ENCODE results near the gene OR6J1. TPM values are rescaled to one million over a fixed set of nuclear protein-coding genes. Genes with fewer than 3 reads are reported as not detected.
"Not testable (repeated sequence)": the region's sequence is repeated elsewhere in the genome, so short reads cannot be mapped to it uniquely, and the experiment has no call there.

The OR6J1 gene
- total and polyA plus RNA-seq, 2 experiments from 2014 or later: not detected

DNA sequence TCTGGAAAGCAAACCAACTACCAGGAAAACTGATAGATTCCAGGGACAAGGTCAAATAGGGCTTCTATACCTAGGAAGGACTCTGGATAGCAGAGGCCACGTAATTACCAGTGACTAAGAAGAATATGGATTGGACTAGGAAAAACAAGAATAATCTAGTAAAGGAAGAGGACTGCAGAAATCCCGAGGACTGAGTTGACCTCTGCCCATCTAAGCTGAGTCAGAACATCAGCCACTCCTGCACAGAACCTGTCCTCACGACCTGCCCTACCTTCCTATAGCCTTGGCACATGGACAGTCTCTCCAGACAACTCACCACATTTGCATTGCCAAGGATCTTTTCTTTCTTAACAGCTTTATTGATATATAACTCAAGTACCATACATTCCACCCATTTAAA lies 2.3 kb downstream of the OR6J1 start:
- no peaks in the 10 kb centered on the region for H3K79me2 ChIP-seq (ENCODE audit: insufficient read depth)
- in situ Hi-C loops (cut with MboI): no loop called here
- H3K4me2 ChIP-seq (ENCODE audit: unreplicated experiment): no peak overlapping the region
- H2AFZ ChIP-seq: no peak overlapping the region
- no peaks in the 10 kb centered on the region for H4K20me1 ChIP-seq (ENCODE audit: insufficient read depth)
- peak; percentile 9 for DNase-seq
- H3F3A ChIP-seq (ENCODE audit: insufficient read depth): peaks cover 9% of the 10 kb centered on the region
- H3K27me3 ChIP-seq (replicated peaks; ENCODE audit: insufficient read depth): no peaks in the 10 kb centered on the region
- no peaks in the 10 kb centered on the region for H3K9me2 ChIP-seq (ENCODE audit: insufficient read depth)
- no peak overlapping the region for H3K4me3 ChIP-seq
- no peak overlapping the region for H3K9ac ChIP-seq
- no peak overlapping the region for H3K27ac ChIP-seq
- TF ChIP-seq EZH2 (IDR thresholded peaks at IDR 0.05; ENCODE audit: insufficient read depth, poor library complexity, severe bottlenecking) (no peak), EZH2phosphoT487 (IDR thresholded peaks at IDR 0.05; ENCODE audit: insufficient read depth, low read depth) (no peak)
- peaks cover 11% of the 10 kb centered on the region for H3K4me1 ChIP-seq (ENCODE audit: insufficient read depth)
- H3K36me3 ChIP-seq (ENCODE audit: low read depth): no peaks in the 10 kb centered on the region
- H3K9me3 ChIP-seq (ENCODE audit: low read depth): no peaks in the 10 kb centered on the region
- 29 to 32% methylated on average over 3 of the region's 3 CpGs for WGBS, 2 experiments (ENCODE audit: low coverage in 1 of 2, low lambda C conversion rate in 2 of 2, missing lambda C conversion rate in 2 of 2)

DNA sequence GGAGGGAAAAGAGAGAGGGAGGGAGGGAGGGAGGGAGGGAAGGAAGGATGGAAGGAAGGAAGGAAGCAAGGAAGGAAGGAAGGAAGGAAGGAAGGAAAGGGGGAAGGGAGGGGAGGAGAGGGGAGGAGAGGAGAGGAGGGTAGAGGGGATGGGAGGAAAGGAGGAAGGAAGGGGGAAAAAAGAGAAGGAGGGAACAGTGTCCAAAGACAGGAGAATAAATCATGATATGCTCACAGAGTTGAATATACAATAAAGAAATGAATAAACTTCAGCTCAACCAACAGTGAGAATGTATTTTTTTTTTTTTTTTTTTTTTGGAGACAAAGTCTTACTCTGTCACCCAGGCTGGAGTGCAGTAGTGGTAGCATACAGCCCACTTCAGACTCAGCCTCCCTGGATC lies 4.0 kb downstream of the OR6J1 start:
- H4K20me1 ChIP-seq (ENCODE audit: insufficient read depth): no peaks in the 10 kb centered on the region
- H3K27me3 ChIP-seq (replicated peaks; ENCODE audit: insufficient read depth): no peaks in the 10 kb centered on the region
- no peaks in the 10 kb centered on the region for H3K4me1 ChIP-seq (ENCODE audit: insufficient read depth)
- H3K79me2 ChIP-seq (ENCODE audit: insufficient read depth): no peaks in the 10 kb centered on the region
- no peak overlapping the region for H3K4me3 ChIP-seq
- no peaks in the 10 kb centered on the region for H3F3A ChIP-seq (ENCODE audit: insufficient read depth)
- DNase-seq: no peak
- TF ChIP-seq EZH2 (IDR thresholded peaks at IDR 0.05; ENCODE audit: insufficient read depth, poor library complexity, severe bottlenecking): no peak
- TF ChIP-seq EZH2phosphoT487 (IDR thresholded peaks at IDR 0.05; ENCODE audit: insufficient read depth, low read depth): no peak
- in situ Hi-C loops (cut with MboI): no loop called here
- no peaks in the 10 kb centered on the region for H3K36me3 ChIP-seq (ENCODE audit: low read depth)
- H2AFZ ChIP-seq: no peak overlapping the region
- H3K9ac ChIP-seq: no peak overlapping the region
- no peaks in the 10 kb centered on the region for H3K9me3 ChIP-seq (ENCODE audit: low read depth)
- no peak overlapping the region for H3K27ac ChIP-seq
- no peaks in the 10 kb centered on the region for H3K9me2 ChIP-seq (ENCODE audit: insufficient read depth)
- no peak overlapping the region for H3K4me2 ChIP-seq (ENCODE audit: unreplicated experiment)

DNA sequence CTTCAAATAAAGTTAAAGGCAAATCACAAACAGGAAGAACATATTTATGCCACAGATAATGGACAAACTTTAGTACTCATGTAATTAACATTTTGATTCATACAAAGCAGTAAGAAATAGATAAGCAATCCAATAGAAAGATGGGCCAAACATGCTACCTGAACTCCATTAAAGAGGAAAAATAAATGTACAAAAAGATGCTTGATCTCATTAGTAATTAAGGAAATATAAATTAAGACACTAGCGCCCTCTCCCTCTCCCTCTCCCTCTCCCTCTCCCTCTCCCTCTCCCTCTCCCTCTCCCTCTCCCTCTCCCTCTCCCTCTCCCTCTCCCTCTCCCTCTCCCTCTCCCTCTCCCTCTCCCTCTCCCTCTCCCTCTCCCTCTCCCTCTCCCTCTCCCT lies 8.2 kb downstream of the OR6J1 start:
- DNase-seq; H3K27me3 ChIP-seq (replicated peaks; ENCODE audit: insufficient read depth); H3F3A ChIP-seq (ENCODE audit: insufficient read depth); H3K4me2 ChIP-seq (ENCODE audit: unreplicated experiment); H3K36me3 ChIP-seq (ENCODE audit: low read depth); H3K4me1 ChIP-seq (ENCODE audit: insufficient read depth); in situ Hi-C loops (cut with MboI); H3K9me2 ChIP-seq (ENCODE audit: insufficient read depth); H2AFZ ChIP-seq; H3K27ac ChIP-seq; H3K79me2 ChIP-seq (ENCODE audit: insufficient read depth); H4K20me1 ChIP-seq (ENCODE audit: insufficient read depth); H3K9me3 ChIP-seq (ENCODE audit: low read depth); H3K4me3 ChIP-seq; H3K9ac ChIP-seq: not testable (repeated sequence)
- 4% methylated on average over 1 of the region's 1 CpG; no CpG with 5 or more reads in 1 of the 2 experiments for WGBS, 2 experiments (ENCODE audit: low coverage in 1 of 2, low lambda C conversion rate in 2 of 2, missing lambda C conversion rate in 2 of 2)

DNA sequence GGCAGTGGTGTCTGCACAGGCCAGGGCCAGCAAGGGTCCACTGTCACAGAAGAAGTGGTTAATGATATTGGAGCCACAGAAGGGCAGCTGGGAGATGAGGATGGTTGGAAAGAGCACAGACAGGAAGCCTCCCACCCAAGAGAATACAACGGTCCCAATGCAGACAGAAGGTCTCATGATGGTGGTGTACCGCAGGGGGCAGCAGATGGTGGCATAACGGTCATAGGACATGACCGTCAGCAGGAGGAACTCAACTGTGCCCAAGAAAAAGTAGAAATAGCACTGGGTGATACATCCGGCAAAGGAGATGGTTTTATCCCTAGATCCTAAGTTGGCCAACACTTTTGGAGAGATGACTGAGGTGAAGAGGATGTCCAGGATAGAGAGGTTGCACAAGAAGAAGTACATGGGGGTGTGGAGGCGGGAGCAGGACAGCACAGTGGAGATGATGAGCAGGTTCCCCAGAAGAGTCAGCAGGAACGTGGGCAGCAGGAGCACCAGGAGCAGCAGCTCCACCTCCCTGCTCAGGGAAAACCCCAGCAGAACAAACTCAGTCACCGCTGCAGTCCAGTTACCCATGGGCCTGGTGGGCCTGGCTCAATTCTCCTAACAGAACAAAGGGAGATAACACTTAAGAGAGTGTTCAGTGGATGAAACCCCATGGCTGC lies 9.8 kb downstream of the OR6J1 start:
- Histone ChIP-seq H3K27me3 (replicated peaks; ENCODE audit: insufficient read depth) (no peaks in the 10 kb centered on the region), H3K36me3 (ENCODE audit: low read depth) (no peaks in the 10 kb centered on the region), H3K79me2 (ENCODE audit: insufficient read depth) (no peaks in the 10 kb centered on the region), H3K4me1 (ENCODE audit: insufficient read depth) (no peaks in the 10 kb centered on the region), H3K9me3 (ENCODE audit: low read depth) (no peaks in the 10 kb centered on the region), H4K20me1 (ENCODE audit: insufficient read depth) (no peaks in the 10 kb centered on the region), H3K4me2 (ENCODE audit: unreplicated experiment) (no peak overlapping the region), H3F3A (ENCODE audit: insufficient read depth) (no peaks in the 10 kb centered on the region), H2AFZ (no peak overlapping the region), H3K27ac (no peak overlapping the region), H3K9ac (no peak overlapping the region), H3K4me3 (no peak overlapping the region), H3K9me2 (ENCODE audit: insufficient read depth) (no peaks in the 10 kb centered on the region)
- 83 to 84% methylated on average over 8 of the region's 8 CpGs for WGBS, 2 experiments (ENCODE audit: low coverage in 1 of 2, low lambda C conversion rate in 2 of 2, missing lambda C conversion rate in 2 of 2)
- DNase-seq: peak; percentile 20
- in situ Hi-C loops (cut with MboI): no loop called here
- TF ChIP-seq EZH2phosphoT487 (IDR thresholded peaks at IDR 0.05; ENCODE audit: insufficient read depth, low read depth): no peak
- no peak for TF ChIP-seq EZH2 (IDR thresholded peaks at IDR 0.05; ENCODE audit: insufficient read depth, poor library complexity, severe bottlenecking)

DNA sequence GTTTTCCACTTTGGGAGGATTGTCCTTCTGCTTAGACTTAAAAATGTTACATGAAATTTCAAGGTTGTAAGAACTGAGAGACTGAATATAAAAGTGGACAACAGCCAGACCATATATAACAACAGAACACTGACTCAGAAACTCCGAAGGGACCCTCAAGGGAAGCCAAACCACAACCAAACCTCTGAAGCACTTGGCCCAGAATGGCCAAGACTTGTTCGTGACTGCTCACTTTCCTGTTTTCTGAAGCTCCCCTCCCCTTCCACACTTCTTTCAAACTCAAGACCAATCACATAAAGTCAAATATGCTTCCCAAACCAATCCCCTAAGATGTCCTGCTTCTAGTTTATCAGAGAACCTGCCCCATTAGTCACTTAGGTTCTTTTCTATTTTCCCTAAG lies 13.7 kb downstream of the OR6J1 start:
- TF ChIP-seq EZH2phosphoT487 (IDR thresholded peaks at IDR 0.05; ENCODE audit: insufficient read depth, low read depth): no peak
- 19 to 24% methylated on average over 2 of the region's 2 CpGs for WGBS, 2 experiments (ENCODE audit: low coverage in 1 of 2, low lambda C conversion rate in 2 of 2, missing lambda C conversion rate in 2 of 2)
- in situ Hi-C loops (cut with MboI): no loop called here
- H3K27me3 ChIP-seq (replicated peaks; ENCODE audit: insufficient read depth): no peaks in the 10 kb centered on the region
- H3K79me2 ChIP-seq (ENCODE audit: insufficient read depth): no peaks in the 10 kb centered on the region
- no peaks in the 10 kb centered on the region for H3F3A ChIP-seq (ENCODE audit: insufficient read depth)
- peak; percentile 81 for DNase-seq
- no peak overlapping the region for H3K9ac ChIP-seq
- no peaks in the 10 kb centered on the region for H3K4me1 ChIP-seq (ENCODE audit: insufficient read depth)
- no peak overlapping the region for H3K4me3 ChIP-seq
- no peak overlapping the region for H2AFZ ChIP-seq
- no peaks in the 10 kb centered on the region for H3K36me3 ChIP-seq (ENCODE audit: low read depth)
- H3K27ac ChIP-seq: no peak overlapping the region; the same call in 1 of the 2 replicates
- no peak overlapping the region for H3K4me2 ChIP-seq (ENCODE audit: unreplicated experiment)
- H3K9me3 ChIP-seq (ENCODE audit: low read depth): no peaks in the 10 kb centered on the region
- no peaks in the 10 kb centered on the region for H3K9me2 ChIP-seq (ENCODE audit: insufficient read depth)
- H4K20me1 ChIP-seq (ENCODE audit: insufficient read depth): no peaks in the 10 kb centered on the region
